Smooth muscle cell of the umbilical artery (primary cell): ENCODE results near the gene FAM236B. TPM values are rescaled to one million over a fixed set of nuclear protein-coding genes. Genes with fewer than 3 reads are reported as not detected.

ENCODE experiments used
- total RNA-seq: library from RNA; depleted of rRNA; stranded (reverse); fragments of >200 nt; gene quantifications from 2 replicates; pipeline ENCODE4 v1.2.3, GENCODE V29; 2014

Gene FAM236B
- total RNA-seq: not detected in 2 replicates

GRCh38 chrX:72782560-72782959 is at the start of gene FAM236B:
TSS of gene FAM236B (minus strand) at chrX:72782660. CDS start at chrX:72782560, 100 bp downstream.

DNA sequence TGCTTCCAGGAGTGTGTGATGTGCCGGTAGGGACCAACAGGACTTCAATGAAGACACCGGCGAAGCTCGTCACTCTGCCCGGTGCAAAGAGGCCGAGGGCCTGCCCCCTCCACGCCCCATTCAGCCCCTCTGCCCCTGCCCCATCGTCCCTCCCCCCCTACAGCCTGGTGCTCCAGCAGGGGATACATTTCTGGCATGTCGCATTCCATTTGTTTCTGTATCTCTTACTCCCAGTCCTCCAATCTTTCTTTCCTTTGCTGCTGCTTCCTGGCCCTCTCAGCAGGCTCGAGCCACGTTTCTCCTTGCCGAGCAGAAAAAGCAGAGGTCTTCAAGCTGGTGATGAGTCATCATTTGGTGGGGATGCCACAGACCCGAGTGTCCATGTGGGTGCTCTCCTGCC is 25.6 kb upstream of the FAM236B start, which contains the start of gene FAM236D:
Gene FAM236D (minus strand): TSS at position 101 of the 400 bp plus-strand sequence. CDS start 100 bp downstream, at position 1.

GRCh38 chrX:72776653-72777466 is 5.6 kb downstream of the FAM236B start, which contains the start of gene DMRTC1B:
TSS of gene DMRTC1B (plus strand) at chrX:72776890. CDS start at chrX:72845136, 68,246 bp downstream.

Other genes starting within 250 kb of the FAM236B start
- 42.4 and 53.4 TPM in 2 replicates for gene HDAC8, start 209.8 kb downstream of the FAM236B start, total RNA-seq
- 21.1 and 22.5 TPM in 2 replicates for gene PHKA1, start 68.4 kb downstream of the FAM236B start, total RNA-seq
- not detected in 2 replicates for gene DMRTC1B, start 5.8 kb downstream of the FAM236B start, total RNA-seq
- gene FAM236D, start 25.6 kb upstream of the FAM236B start, total RNA-seq: not detected in 2 replicates
- gene FAM236C, start 130.0 kb upstream of the FAM236B start, total RNA-seq: not detected in 2 replicates
- not detected in 2 replicates for gene FAM236A, start 155.5 kb upstream of the FAM236B start, total RNA-seq
- not detected in 2 replicates for gene DMRTC1, start 161.2 kb upstream of the FAM236B start, total RNA-seq
- gene PABPC1L2B, start 220.3 kb upstream of the FAM236B start, total RNA-seq: not detected in 2 replicates